Measurements from ENCODE around the gene UBR3.
"Not testable (repeated sequence)": the region's sequence is repeated elsewhere in the genome, so short reads cannot be mapped to it uniquely, and the experiment has no call there.

The UBR3 gene

DNA sequence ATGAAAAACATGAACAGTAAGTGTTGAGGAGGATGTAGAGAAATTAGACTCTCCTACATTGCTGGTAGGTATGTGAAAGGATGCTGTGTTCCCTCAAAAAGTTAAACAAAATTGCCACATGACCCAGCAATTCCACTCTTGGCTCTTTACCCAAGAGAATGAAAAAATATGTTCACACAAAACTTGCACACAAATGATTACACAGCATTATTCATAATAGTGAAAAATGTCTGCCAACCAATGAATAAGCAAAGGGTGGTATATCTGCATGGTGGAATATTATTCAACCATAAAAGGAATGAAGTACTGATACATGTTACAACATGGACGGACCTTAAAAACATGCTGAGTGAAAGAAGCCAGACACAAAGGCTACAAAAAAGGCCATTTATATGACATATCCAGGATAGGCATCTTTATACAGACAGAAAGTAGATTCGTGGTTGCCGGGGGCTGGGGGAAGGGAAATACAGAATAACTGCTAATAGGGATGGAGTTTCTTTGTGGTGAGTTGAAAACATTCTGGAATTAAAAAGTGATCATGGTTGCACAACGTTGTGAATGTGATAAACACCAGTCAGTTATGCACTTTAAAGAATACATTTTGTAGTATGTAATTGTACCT, 265.3 kb downstream of the UBR3 start:
- no peak for DNase-seq (ENCODE audit: low spot score)
- no peak for FAIRE-seq

GRCh38 chr2:170095380-170095779, 268.1 kb downstream of the UBR3 start:
- FAIRE-seq (no peak), DNase-seq (ENCODE audit: low spot score) (no peak)

GRCh38 chr2:170098626-170099312, 271.5 kb downstream of the UBR3 start:
- FAIRE-seq: no peak

GRCh38 chr2:170101789-170102188, 274.5 kb downstream of the UBR3 start:
- no peak for FAIRE-seq
- no peak for DNase-seq (ENCODE audit: low spot score)

More at GRCh38 chr2:170098626-170099312, 271.5 kb downstream of the UBR3 start:
- DNase-seq (ENCODE audit: low spot score): no peak

GRCh38 chr2:170106102-170106840, 279.0 kb downstream of the UBR3 start:
- no peak for DNase-seq (ENCODE audit: low spot score)
- FAIRE-seq: no peak

GRCh38 chr2:170113168-170113894, 286.1 kb downstream of the UBR3 start:
- no peak for FAIRE-seq
- no peak for DNase-seq (ENCODE audit: low spot score)

- DNase-seq (ENCODE audit: low spot score) (no peak), FAIRE-seq (no peak)
These were observed 288.4 kb downstream of the UBR3 start for GRCh38 chr2:170115501-170116229.

DNA sequence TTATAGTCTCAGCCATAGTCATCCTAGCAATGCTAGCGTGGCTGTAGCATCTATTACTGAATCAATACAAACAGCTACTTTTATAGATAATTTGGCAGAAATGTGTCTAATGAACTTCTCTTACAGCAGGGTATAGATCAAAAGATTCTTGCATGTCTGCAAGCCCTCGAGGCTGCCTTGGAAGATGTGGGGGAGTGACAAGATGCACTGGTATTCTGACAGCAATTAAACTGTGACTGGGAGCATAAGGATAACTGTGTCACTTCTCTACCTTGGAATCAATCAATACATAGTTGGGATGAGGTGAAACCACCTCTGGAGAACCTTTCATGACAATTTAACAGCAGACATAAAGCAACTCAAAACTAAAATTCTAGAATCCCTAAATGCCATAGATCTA, 291.4 kb downstream of the UBR3 start:
- FAIRE-seq (no peak), DNase-seq (ENCODE audit: low spot score) (no peak)

DNA sequence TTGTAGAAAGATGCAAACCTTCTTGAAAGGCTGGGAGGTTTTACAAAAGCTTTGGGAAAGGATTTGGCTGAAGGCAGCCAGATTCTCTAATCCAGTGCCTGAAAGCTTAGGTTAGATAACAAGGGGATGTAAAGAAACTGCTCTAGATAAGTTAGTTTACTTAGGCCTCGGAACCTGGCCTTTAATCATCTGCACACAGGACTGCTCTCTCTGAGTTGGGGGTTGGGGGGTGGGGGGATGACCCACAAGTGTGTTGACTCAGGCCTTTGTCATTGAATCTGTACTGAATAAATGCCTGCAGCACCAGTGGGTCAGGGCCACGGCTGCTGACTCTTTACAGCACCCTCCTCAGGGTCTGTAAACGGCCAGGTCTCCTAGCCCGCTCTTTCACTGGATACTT, 292.1 kb downstream of the UBR3 start:
- DNase-seq (ENCODE audit: low spot score); FAIRE-seq: not testable (repeated sequence)

DNA sequence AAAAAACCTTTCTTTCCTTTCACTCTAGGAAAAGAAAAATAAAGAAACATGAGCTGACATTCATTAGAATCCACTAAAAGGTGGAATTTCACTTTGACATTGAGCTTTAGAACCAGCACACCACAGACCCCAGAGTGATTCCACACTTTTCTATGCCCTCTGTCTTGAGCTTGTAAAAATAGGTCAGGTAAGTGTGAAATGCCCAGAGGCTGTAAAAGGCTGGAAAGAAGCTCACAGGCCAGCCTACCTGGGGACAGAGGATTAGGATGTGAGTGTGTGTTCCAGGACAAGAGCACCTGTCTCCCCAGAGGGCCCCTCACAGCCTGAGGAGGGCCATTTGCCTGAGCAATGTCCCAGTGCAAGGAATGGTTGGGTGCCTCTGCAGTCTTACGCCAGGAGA, 294.4 kb downstream of the UBR3 start:
- FAIRE-seq (no peak), DNase-seq (ENCODE audit: low spot score) (no peak)

DNA sequence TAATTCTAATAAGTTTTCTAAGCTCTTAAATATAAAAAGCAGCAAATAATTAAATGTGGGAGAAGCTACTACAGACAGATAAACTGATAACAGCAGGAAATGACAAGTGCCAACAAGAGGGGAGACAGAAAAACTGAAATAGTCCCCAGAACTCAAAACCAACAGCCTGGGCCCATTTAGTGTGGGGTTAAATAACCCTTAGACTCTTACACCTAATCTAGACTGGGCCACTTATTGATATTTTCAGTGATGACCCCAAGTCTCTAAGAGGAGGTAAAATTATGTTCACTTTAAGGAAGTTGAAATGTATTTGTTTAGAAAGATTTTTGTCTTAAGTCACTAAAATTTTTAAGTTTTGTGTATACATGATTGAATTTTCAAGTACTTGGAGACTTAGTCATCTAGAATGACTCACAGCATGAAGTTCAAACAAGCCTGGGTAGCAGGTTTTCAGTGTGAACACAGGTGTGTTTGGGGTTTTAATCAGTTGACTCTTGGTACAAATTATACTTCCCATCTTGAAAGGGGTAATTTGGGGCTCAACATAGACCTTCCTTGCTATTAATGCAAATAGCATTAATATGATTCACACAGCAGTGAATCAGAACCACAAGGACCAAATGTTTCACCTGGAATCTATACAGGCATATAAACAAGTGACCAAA, 295.8 kb downstream of the UBR3 start:
- FAIRE-seq: peak; percentile 56

GRCh38 chr2:170123593-170123992, 296.3 kb downstream of the UBR3 start:
- DNase-seq (ENCODE audit: low spot score): no peak
- no peak for FAIRE-seq

More for the DNA sequence above, 295.8 kb downstream of the UBR3 start:
- peak; percentile 8 for DNase-seq (ENCODE audit: low spot score)

DNA sequence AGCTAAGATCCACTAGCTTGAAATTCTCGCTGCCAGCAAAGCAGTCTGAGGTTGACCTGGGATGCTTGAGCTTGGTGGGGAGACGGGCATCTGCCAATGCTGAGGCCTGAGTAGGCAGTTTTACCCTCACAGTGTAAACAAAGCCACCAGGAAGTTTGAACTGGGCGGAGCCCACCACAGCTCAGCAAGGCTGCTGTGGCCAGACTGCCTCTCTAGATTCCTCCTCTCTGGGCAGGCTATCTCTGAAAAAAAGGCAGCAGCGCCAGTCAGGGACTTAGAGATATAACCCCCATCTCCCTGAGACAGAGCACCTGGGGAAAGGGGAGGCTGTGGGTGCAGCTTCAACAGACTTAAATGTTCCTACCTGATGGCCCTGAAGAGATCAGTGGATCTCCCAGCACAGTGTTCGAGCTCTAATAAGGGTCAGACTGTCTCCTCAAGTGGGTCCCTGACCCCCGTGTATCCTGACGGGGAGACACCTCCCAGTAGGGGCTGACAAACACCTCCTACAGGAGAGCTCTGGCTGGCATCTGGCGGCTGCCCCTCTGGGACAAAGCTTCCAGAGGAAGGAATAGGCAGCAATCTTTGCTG, 299.0 kb downstream of the UBR3 start:
- not testable (repeated sequence) for FAIRE-seq; DNase-seq (ENCODE audit: low spot score)

All from RCC 7860 (cell line).